ENCODE results near the gene OR2S2.

- TF ChIP-seq, protein P1, sequence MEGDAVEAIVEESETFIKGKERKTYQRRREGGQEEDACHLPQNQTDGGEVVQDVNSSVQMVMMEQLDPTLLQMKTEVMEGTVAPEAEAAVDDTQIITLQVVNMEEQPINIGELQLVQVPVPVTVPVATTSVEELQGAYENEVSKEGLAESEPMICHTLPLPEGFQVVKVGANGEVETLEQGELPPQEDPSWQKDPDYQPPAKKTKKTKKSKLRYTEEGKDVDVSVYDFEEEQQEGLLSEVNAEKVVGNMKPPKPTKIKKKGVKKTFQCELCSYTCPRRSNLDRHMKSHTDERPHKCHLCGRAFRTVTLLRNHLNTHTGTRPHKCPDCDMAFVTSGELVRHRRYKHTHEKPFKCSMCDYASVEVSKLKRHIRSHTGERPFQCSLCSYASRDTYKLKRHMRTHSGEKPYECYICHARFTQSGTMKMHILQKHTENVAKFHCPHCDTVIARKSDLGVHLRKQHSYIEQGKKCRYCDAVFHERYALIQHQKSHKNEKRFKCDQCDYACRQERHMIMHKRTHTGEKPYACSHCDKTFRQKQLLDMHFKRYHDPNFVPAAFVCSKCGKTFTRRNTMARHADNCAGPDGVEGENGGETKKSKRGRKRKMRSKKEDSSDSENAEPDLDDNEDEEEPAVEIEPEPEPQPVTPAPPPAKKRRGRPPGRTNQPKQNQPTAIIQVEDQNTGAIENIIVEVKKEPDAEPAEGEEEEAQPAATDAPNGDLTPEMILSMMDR (conservative IDR thresholded peaks at IDR 0.05; ENCODE audit: low read depth, low read length) = no peak
- no peak for TF ChIP-seq EZH2 (IDR thresholded peaks at IDR 0.05; ENCODE audit: borderline replicate concordance, low read depth, low read length, poor library complexity, severe bottlenecking)
These were observed 17.2 kb downstream of the OR2S2 start for GRCh38 chr9:35940458-35941407.

Measured in A673 (cell line).